PFSK-1 (cell line): ENCODE data around the gene TMEM198.

ENCODE experiments used
- FOXP2 ChIP-seq: optimal IDR thresholded peaks from 2 replicates; pipeline ENCODE3; 2011; ENCODE audit warnings: borderline replicate concordance, control low read depth, inconsistent platforms; ENCODE audit not compliant: insufficient read depth; ENCODE audit errors: extremely low read length, extremely low read depth
- POLR2AphosphoS5 ChIP-seq: IDR thresholded peaks from 2 replicates; pipeline ENCODE4 v1.6.1; 2012; ENCODE audit warnings: low read depth, mild to moderate bottlenecking, control low read depth, low read length, moderate library complexity
- REST ChIP-seq, 2 experiments: IDR thresholded peaks; 2 replicates each; pipeline versions ENCODE4 v1.6.1 to v1.8.0; 2011 to 2012; ENCODE audit warnings: low read depth in 2 of 2, low read length in 2 of 2, control low read depth in 1 of 2, inconsistent platforms in 1 of 2, mild to moderate bottlenecking in 1 of 2, moderate library complexity in 1 of 2; ENCODE audit not compliant: insufficient read depth in 1 of 2
- SIN3A ChIP-seq: IDR thresholded peaks from 2 replicates; pipeline ENCODE4 v1.6.1; 2012; ENCODE audit warnings: mild to moderate bottlenecking, low read length, moderate library complexity, borderline replicate concordance; ENCODE audit not compliant: insufficient read depth
- TAF1 ChIP-seq: IDR thresholded peaks from 2 replicates; pipeline ENCODE4 v1.6.1; 2012; ENCODE audit warnings: low read length, control low read depth, borderline replicate concordance; ENCODE audit not compliant: insufficient read depth

Gene TMEM198

DNA sequence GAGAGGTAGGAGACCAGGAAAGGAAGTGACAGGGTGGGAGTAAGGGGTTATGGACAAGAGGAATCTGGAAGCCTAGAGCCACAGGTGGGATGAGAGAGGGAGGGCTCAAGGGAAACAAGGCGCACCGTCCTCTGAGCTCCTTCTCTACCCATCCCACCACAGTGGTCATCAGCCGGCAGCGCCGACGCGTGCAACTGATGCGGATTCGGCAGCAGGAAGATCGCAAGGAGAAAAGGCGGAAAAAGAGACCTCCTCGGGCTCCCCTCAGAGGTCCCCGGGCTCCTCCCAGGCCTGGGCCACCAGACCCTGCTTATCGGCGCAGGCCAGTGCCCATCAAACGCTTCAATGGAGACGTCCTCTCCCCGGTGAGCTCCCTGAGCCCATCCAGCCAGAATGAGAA lies 5.2 kb downstream of the TMEM198 start:
- TF ChIP-seq REST (IDR thresholded peaks at IDR 0.05; ENCODE audit: insufficient read depth in 1 of 2, low read depth in 2 of 2, low read length in 2 of 2) (no peak), TAF1 (no peak), POLR2AphosphoS5 (no peak), FOXP2 (no peak), SIN3A (no peak)

GRCh38 chr2:219549619-219550018 lies 5.8 kb downstream of the TMEM198 start:
- no peak for TF ChIP-seq SIN3A
- no peak for TF ChIP-seq REST (IDR thresholded peaks at IDR 0.05; ENCODE audit: insufficient read depth in 1 of 2, low read depth in 2 of 2, low read length in 2 of 2)
- TF ChIP-seq TAF1: no peak
- no peak for TF ChIP-seq POLR2AphosphoS5
- no peak for TF ChIP-seq FOXP2

- no peak for TF ChIP-seq FOXP2
These were observed 7.9 kb downstream of the TMEM198 start for GRCh38 chr2:219551441-219552381.

DNA sequence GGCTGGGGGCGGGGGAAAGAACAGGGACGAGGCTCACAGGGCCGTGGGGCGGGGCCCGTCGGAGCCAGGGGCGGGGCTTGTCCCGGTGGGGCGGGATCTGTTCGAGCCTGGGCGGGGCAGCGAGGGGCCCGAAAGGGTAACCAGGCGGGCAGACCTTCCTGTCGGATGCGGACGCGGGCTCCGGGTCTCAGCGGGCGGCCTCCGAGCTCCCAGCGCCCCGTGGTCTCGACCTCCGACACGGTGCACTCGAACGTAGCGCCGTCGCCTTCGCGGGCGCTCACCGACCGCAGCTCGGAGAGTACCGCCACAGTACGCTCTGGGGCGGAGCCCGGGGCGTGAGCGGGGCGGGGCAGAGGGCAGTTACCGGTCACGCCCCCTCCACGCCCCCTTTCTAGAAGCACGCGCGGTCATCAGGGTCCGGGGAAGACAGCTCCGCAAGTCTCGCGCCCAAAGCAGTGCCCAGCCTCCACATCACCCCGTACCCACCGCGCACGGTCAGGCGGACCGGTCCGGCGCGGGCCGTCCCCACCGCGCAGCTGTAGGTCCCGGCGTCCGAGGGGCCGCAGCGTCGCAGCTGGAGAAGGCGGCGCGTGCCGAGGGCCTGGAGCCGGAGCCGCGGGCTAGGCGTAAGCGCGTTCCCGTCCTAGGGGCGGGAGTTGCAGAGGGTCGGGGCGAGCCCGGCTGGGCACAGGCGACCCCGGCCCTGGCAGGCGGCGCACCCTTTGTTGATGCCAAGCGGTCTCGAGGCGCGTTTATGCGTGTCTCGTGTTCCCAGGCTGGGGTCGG lies 8.7 kb downstream of the TMEM198 start:
- TF ChIP-seq SIN3A (no peak), FOXP2 (peak; percentile 6)

- no peak for TF ChIP-seq POLR2AphosphoS5
- no peak for TF ChIP-seq SIN3A
- no peak for TF ChIP-seq FOXP2
- no peak for TF ChIP-seq TAF1
- no peak for TF ChIP-seq REST (IDR thresholded peaks at IDR 0.05; ENCODE audit: insufficient read depth in 1 of 2, low read depth in 2 of 2, low read length in 2 of 2)
These were observed 9.3 kb downstream of the TMEM198 start for GRCh38 chr2:219553168-219553417.

GRCh38 chr2:219553463-219553963 lies 9.7 kb downstream of the TMEM198 start:
- TF ChIP-seq SIN3A (no peak), POLR2AphosphoS5 (no peak), TAF1 (no peak)

- TF ChIP-seq SIN3A (no peak), POLR2AphosphoS5 (no peak), FOXP2 (no peak), TAF1 (no peak), REST (IDR thresholded peaks at IDR 0.05; ENCODE audit: insufficient read depth in 1 of 2, low read depth in 2 of 2, low read length in 2 of 2) (no peak)
These were observed 10.5 kb downstream of the TMEM198 start for GRCh38 chr2:219554350-219554749.
